ENCODE data around the gene SIGLECL1. TPM values are rescaled to one million over a fixed set of nuclear protein-coding genes. Genes with fewer than 3 reads are reported as not detected.

The SIGLECL1 gene
- total RNA-seq, 1 experiment from 2014 or later = not detected

DNA sequence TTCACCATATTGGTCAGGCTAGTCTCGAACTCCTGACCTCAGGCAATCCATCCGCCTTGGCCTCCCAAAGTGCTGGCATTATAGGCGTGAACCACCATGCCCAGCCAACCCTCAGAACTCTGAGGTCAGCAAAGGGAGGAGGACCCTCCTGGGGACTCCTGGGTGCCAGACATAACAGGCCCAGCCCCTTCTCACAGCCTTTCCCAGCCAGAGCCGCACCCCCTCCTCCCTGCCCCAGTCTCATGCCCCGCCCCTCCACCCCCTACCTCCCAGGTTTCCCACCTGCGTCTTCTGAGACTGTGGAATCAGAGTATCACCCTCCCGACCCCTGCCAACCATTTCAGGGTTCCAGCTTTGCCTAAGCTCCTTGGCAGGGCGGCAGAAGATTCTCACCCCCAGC lies 65.8 kb downstream of the SIGLECL1 start:
- H3K36me3 ChIP-seq (ENCODE audit: insufficient read depth, low read length, poor library complexity, severe bottlenecking) = no peaks in the 10 kb centered on the region
- no peaks in the 10 kb centered on the region for H3K27me3 ChIP-seq (replicated peaks; ENCODE audit: insufficient read depth, low read depth, low read length, poor library complexity)
- TF ChIP-seq CTCF (conservative IDR thresholded peaks at IDR 0.05; ENCODE audit: low read depth, low read length) (no peak), EZH2 (IDR thresholded peaks at IDR 0.05; ENCODE audit: borderline replicate concordance, low read depth, low read length, poor library complexity, severe bottlenecking) (no peak)
- H3K27ac ChIP-seq (ENCODE audit: low read depth, low read length, poor library complexity, severe bottlenecking) = no peak overlapping the region
- no peak for DNase-seq (ENCODE audit: low spot score)
- CTCF ChIA-PET = no interaction called here
- no peaks in the 10 kb centered on the region for H3K9me3 ChIP-seq (ENCODE audit: low read depth, low read length, poor library complexity, severe bottlenecking)
- intact Hi-C loops (cut with micrococcal nuclease; ENCODE audit: unreplicated experiment) = no loop called here
- no peak overlapping the region for H3K4me3 ChIP-seq (ENCODE audit: low read depth, low read length, poor library complexity, severe bottlenecking)
- H3K4me1 ChIP-seq (ENCODE audit: insufficient read depth, low read length, poor library complexity, severe bottlenecking) = no peaks in the 10 kb centered on the region
- POLR2A ChIA-PET (ENCODE audit: low non-redundant PET) = no interaction called here
- BruUV-seq (replicated peaks) = no TSS peak

DNA sequence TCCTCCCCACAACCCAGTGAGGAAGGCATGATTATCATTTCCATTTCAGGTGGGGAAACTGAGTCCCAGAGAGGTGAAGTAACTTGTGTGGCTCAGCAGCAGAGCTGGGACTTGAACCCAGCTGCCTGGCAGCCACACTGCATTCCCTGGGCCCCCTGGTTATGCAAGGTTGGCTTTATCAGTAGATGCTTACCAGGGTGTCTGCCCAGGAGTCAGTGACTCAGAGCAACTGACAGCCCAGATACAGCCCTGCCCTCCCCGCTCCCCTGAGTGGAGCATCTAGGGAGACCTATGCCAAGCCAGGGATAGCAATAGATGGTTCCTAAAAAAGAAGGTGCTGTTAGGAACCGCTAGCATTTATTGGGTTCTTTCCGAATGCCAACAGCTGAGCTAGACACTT lies 66.5 kb downstream of the SIGLECL1 start:
- Histone ChIP-seq H3K9me3 (ENCODE audit: low read depth, low read length, poor library complexity, severe bottlenecking) (no peaks in the 10 kb centered on the region), H3K36me3 (ENCODE audit: insufficient read depth, low read length, poor library complexity, severe bottlenecking) (no peaks in the 10 kb centered on the region), H3K27me3 (replicated peaks; ENCODE audit: insufficient read depth, low read depth, low read length, poor library complexity) (no peaks in the 10 kb centered on the region), H3K4me1 (ENCODE audit: insufficient read depth, low read length, poor library complexity, severe bottlenecking) (no peaks in the 10 kb centered on the region), H3K4me3 (ENCODE audit: low read depth, low read length, poor library complexity, severe bottlenecking) (no peak overlapping the region), H3K27ac (ENCODE audit: low read depth, low read length, poor library complexity, severe bottlenecking) (no peak overlapping the region)
- CTCF ChIA-PET = no interaction called here
- POLR2A ChIA-PET (ENCODE audit: low non-redundant PET) = no interaction called here
- DNase-seq (ENCODE audit: low spot score) = no peak
- BruUV-seq (replicated peaks) = no TSS peak
- no peak for TF ChIP-seq CTCF (conservative IDR thresholded peaks at IDR 0.05; ENCODE audit: low read depth, low read length)
- no peak for TF ChIP-seq EZH2 (IDR thresholded peaks at IDR 0.05; ENCODE audit: borderline replicate concordance, low read depth, low read length, poor library complexity, severe bottlenecking)
- intact Hi-C loops (cut with micrococcal nuclease; ENCODE audit: unreplicated experiment) = no loop called here

GRCh38 chr19:51317968-51318367 lies 67.1 kb downstream of the SIGLECL1 start:
- ChIA-PET POLR2A (ENCODE audit: low non-redundant PET) (no interaction called here), CTCF (no interaction called here)
- BruUV-seq (replicated peaks) = no TSS peak
- H3K4me3 ChIP-seq (ENCODE audit: low read depth, low read length, poor library complexity, severe bottlenecking) = no peak overlapping the region
- H3K27ac ChIP-seq (ENCODE audit: low read depth, low read length, poor library complexity, severe bottlenecking) = no peak overlapping the region
- TF ChIP-seq EZH2 (IDR thresholded peaks at IDR 0.05; ENCODE audit: borderline replicate concordance, low read depth, low read length, poor library complexity, severe bottlenecking) = no peak
- H3K36me3 ChIP-seq (ENCODE audit: insufficient read depth, low read length, poor library complexity, severe bottlenecking) = no peaks in the 10 kb centered on the region
- no peaks in the 10 kb centered on the region for H3K27me3 ChIP-seq (replicated peaks; ENCODE audit: insufficient read depth, low read depth, low read length, poor library complexity)
- H3K4me1 ChIP-seq (ENCODE audit: insufficient read depth, low read length, poor library complexity, severe bottlenecking) = no peaks in the 10 kb centered on the region
- DNase-seq (ENCODE audit: low spot score) = no peak
- intact Hi-C loops (cut with micrococcal nuclease; ENCODE audit: unreplicated experiment) = no loop called here
- H3K9me3 ChIP-seq (ENCODE audit: low read depth, low read length, poor library complexity, severe bottlenecking) = no peaks in the 10 kb centered on the region

Small RNA genes lying within 50 kb of the gene (microRNA-seq; reads per million reads assigned to microRNA genes)
- not detected for gene MIR8074

Other genes starting within 250 kb of the SIGLECL1 start
- gene KLK8, start 249.5 kb upstream of the SIGLECL1 start, total RNA-seq (2021) = not detected in 2 replicates
- gene KLK10, start 231.4 kb upstream of the SIGLECL1 start, total RNA-seq (2021) = not detected in 2 replicates
- gene KLK11, start 224.5 kb upstream of the SIGLECL1 start, total RNA-seq (2021) = not detected in 2 replicates
- gene KLK12, start 216.1 kb upstream of the SIGLECL1 start, total RNA-seq (2021) = not detected in 2 replicates
- not detected in 2 replicates for gene KLK13, start 186.0 kb upstream of the SIGLECL1 start, total RNA-seq (2021)
- gene KLK14, start 168.2 kb upstream of the SIGLECL1 start, total RNA-seq (2021) = 1.0 and 1.2 TPM in 2 replicates
- 11.8 and 13.4 TPM in 2 replicates for gene CTU1, start 142.7 kb upstream of the SIGLECL1 start, total RNA-seq (2021)
- not detected in 2 replicates for gene SIGLEC9, start 126.2 kb upstream of the SIGLECL1 start, total RNA-seq (2021)
- gene SIGLEC7, start 108.8 kb upstream of the SIGLECL1 start, total RNA-seq (2021) = not detected in 2 replicates
- gene CD33, start 26.0 kb upstream of the SIGLECL1 start, total RNA-seq (2021) = not detected in 2 replicates
- gene IGLON5, start 60.6 kb downstream of the SIGLECL1 start, total RNA-seq (2021) = 0.39 and 0.94 TPM in 2 replicates
- gene VSIG10L, start 91.1 kb downstream of the SIGLECL1 start, total RNA-seq (2021) = 0.69 and 0.94 TPM in 2 replicates
- 52.6 and 60.6 TPM in 2 replicates for gene ETFB, start 115.3 kb downstream of the SIGLECL1 start, total RNA-seq (2021)
- not detected in 2 replicates for gene CLDND2, start 117.9 kb downstream of the SIGLECL1 start, total RNA-seq (2021)
- not detected in 2 replicates for gene NKG7, start 121.6 kb downstream of the SIGLECL1 start, total RNA-seq (2021)
- gene LIM2, start 136.9 kb downstream of the SIGLECL1 start, total RNA-seq (2021) = not detected in 2 replicates
- not detected in 2 replicates for gene C19orf84, start 139.5 kb downstream of the SIGLECL1 start, total RNA-seq (2021)
- gene SIGLEC10, start 166.6 kb downstream of the SIGLECL1 start, total RNA-seq (2021) = not detected in 2 replicates
- not detected in 2 replicates for gene SIGLEC8, start 207.4 kb downstream of the SIGLECL1 start, total RNA-seq (2021)
- not detected in 2 replicates for gene CEACAM18, start 227.5 kb downstream of the SIGLECL1 start, total RNA-seq (2021)